Inferior parietal cortex (tissue), 1 donor: ENCODE results near the gene ARHGAP12.
"Not testable (repeated sequence)": the region's sequence is repeated elsewhere in the genome, so short reads cannot be mapped to it uniquely, and the experiment has no call there.

Experiments
- DNase-seq: peaks from one replicate; pipeline ENCODE4 v3.0.0-alpha.2; 2016; ENCODE audit errors: extremely low spot score

ARHGAP12 gene

GRCh38 chr10:31926160-31926559 is 2.5 kb downstream of the ARHGAP12 start:
- no peak for DNase-seq

- DNase-seq: no peak
These were observed 3.8 kb downstream of the ARHGAP12 start for GRCh38 chr10:31924833-31925232.

DNA sequence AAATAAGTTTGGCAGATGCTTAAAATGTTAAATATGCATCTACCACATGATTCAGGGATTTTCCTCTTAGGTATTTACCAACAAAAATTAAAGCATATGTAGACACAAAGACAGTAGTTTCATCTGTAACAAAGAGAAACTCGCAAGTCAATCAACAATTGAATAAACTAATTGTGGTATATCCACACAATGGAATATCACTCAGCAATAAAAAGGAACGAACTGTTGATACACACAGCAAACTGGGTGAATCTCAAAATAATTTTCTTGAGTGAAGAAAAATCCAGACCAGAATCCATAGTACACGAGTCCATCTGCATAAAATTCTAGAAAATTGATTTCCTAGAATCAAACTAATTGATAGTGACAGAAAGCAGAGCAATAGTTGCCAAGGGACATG is 5.2 kb downstream of the ARHGAP12 start:
- DNase-seq: no peak

DNA sequence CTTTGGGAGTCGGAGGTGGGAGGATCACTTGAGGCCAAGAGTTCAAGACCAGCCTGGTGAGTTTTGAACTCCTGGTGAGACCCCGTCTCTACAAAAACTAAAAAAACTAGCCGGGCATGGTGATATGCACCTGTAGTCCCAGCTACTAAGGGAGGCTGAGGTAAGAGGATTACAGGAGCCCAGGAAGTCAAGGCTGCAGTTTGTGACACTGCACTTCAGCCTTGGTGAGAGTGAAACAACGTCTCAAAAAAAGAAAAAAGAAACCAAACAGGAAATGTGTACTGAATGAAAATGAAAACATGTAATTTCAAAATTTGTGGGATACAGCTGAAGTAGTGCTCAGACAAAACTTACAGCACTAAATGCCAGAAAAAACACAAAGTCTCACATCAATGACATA is 7.6 kb downstream of the ARHGAP12 start:
- DNase-seq: no peak

GRCh38 chr10:31920538-31920937 is 8.1 kb downstream of the ARHGAP12 start:
- DNase-seq: no peak

DNA sequence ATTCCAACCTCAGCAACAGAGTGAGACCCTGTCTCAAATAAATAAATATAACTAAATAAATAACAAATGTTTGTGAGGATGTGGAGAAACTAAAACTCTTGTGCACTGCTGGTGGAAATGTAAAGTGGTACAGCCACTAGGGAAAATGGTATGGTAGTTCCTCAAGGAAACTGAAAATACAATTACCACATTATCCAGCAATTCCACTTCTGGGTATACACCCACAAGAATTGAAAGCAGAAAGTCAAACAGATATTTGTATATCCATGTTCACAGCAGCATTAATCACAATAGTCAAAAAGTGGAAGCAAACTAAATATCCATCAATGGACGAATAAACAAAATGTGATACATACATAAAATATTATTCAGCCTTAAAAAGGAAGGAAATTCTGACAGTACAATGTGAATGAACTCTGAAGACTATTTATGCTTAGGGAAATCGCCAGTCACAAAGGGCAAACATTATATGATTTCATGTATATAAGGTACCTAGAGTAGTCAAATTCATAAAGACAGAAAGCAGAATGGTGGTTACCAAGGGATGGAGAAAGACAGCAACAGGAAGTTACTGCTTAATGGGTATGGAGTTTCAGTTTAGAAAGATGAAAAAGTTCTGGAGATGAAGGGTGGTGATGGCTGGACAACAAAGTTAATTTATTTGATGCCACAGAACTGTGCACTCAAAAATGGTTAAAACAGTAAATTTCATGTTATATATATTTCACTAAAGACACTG is 9.8 kb downstream of the ARHGAP12 start:
- DNase-seq: no peak

- no peak for DNase-seq
These were observed 14.3 kb downstream of the ARHGAP12 start for GRCh38 chr10:31914370-31914769.

DNA sequence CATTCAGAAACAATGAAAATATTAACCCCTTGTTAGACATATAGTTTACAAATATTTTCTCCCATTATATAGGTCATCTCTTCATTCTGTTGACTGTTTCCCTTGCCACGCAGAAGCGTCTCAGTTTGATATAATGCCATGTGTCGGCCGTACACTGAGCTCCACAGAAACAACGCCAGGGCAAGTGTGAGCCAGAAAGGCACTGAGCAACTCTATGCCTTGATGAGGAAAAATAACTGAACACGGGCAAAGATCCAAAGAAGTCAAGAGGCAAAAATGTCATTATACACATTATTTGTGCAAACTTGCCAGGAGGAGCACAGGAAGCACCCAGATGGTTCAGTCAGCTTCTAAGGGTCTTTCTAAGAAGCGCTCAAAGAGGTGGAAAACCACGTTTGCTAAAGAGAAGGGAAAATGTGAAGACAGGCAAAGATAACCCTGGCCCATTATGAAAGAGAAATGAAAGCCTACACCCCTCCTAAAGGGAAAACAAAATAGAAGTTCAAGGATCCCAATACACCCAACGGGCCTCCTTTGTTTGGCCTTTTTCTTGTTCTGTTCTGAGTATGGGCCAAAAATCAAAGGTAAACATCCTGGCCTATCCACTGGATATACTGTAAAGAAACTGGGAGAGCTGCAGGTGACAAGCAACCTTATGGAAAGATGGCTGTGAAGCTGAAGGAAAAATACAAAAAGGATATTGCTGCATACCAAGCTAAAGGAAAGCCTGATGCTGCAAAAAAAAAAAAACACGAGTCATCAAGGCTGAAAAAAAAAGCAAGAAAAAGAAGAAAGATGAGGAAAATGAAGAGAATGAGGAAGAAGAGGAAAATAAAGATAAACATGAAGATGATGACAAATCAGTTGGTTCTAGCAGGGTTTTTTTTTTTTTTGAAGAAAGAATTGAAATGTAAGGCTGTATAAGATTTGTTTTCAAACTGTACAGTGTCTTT is 15.5 kb downstream of the ARHGAP12 start:
- no peak for DNase-seq

- no peak for DNase-seq
These were observed 16.3 kb downstream of the ARHGAP12 start for GRCh38 chr10:31912289-31912688.

DNA sequence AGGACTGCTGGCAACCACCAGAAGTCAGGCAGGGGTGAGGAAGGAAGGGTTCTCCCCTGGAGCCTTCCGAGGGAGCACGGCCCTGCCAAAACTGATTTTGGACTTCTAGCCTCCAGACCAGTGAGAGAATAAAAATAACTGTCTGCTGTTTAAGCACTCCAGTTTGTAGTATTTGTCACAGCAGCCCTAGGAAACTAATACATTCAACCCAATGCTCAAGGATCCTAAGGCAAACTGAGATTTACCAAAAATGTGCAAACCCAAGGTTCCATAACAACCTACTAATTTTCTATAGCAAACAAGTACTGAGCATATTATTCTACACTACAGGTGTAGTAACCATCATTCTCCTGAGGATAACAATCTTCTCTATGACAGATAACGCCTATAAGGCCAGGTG is 18.6 kb downstream of the ARHGAP12 start:
- DNase-seq: no peak

- DNase-seq: no peak
These were observed 20.5 kb downstream of the ARHGAP12 start for GRCh38 chr10:31908157-31908556.

GRCh38 chr10:31906039-31906438 is 22.6 kb downstream of the ARHGAP12 start:
- no peak for DNase-seq

DNA sequence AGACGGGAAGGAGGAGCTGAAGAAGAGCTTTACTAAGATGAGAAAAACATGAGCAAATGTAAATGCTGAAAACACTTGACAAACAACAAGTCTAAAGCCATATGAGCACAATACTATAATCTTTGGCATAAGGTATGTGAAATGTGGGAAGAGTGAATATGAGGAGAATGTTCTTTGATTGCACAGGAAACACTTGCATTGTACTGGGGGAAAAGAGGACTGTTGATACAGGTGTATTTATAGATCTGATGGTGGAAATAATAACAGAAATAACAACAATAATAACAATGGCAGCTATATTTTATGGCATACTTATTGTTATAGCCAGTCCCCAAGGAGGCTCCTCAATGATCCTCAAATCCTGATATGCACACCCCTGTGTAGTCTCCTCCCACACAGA is 23.0 kb downstream of the ARHGAP12 start:
- DNase-seq: no peak

GRCh38 chr10:31902625-31903024 is 26.0 kb downstream of the ARHGAP12 start:
- no peak for DNase-seq

DNA sequence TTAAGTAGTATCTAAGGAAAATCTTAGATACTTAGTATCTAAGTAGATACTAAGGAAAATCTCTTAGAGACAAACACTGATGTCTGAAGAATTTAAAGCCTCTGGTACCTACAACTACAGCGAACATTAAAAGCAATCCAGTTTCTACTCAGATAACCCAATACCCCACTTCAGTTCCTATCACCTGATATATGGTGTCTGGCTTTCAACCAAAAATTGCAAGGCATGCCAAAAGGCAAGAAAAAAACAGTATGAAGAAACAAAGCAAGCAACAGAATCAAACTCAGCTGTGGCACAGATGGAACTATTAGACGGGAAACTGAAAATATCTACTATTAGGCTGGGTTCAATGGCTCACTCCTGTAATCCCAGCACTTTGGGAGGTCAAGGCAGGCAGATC is 31.1 kb downstream of the ARHGAP12 start:
- no peak for DNase-seq

- DNase-seq: no peak
These were observed 31.7 kb downstream of the ARHGAP12 start for GRCh38 chr10:31896968-31897384.

- DNase-seq: not testable (repeated sequence)
These were observed 32.9 kb downstream of the ARHGAP12 start for GRCh38 chr10:31895722-31896121.

GRCh38 chr10:31888442-31888841 is 40.2 kb downstream of the ARHGAP12 start:
- DNase-seq: no peak

DNA sequence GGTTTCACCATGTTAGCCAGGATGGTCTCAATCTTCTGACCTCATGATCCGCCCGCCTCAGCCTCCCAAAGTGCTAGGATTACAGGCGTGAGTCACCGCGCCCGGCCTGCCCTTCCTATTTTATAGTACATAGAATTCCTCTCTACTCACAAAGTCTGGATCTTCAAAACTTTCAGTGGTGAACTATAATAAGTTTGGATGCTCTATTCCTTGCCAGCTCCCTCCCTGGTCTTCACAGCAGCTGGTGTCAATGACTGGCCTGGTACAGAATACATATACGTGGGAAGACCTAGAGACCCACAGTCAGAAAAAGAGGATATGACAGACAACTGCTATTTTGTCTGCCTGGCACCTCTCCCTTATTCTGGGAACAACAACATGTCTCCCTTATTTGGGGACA is 40.8 kb downstream of the ARHGAP12 start:
- no peak for DNase-seq

GRCh38 chr10:31886885-31887284 is 41.7 kb downstream of the ARHGAP12 start:
- DNase-seq: no peak

GRCh38 chr10:31885971-31886370 is 42.7 kb downstream of the ARHGAP12 start:
- no peak for DNase-seq

DNA sequence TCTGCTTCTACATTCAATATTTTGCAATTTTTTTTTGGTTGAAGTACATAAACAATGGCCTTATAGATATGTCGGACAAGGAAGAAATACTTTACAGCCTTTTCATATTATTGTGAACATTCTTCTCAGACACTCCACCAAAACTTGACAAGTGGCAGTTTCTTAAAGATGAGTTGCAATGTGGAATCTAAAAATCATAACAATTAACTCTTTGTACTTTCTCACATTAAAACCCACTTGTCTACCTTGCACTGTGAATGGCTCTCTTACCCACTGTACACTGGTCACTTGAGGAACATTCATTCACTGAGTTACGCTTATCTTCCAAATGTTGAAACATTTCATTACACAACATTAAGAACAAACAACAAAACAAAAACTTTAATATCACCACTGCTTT is 44.2 kb downstream of the ARHGAP12 start:
- DNase-seq: no peak

DNA sequence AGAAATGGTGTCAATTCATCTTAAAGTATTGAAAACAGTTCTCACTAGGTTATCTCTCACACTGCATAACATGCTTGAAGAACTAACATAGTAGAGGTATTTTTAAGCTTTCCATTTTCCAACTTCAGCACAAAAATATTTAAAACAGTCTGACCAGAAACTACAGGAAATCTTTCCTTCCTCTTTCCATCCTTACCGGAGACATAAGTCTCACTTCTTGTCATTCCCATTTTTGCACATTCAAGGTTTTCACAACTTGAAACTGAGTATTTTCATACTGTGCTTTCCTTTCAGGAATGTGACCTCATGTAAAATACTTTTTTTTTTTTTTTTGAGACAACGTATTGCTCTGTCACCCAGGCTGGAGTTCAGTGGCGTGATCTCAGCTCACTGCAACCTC is 45.2 kb downstream of the ARHGAP12 start:
- no peak for DNase-seq
